Activated CD4-positive, CD25-positive, alpha-beta regulatory T cell treated with anti-CD3 and anti-CD28 coated beads, Interleukin-2, amount 50 U/mL, for 24 hours (primary cell): ENCODE results near the gene SLX1B.
"Not testable (repeated sequence)": the region's sequence is repeated elsewhere in the genome, so short reads cannot be mapped to it uniquely, and the experiment has no call there.

Experiments
- ATAC-seq, 2 donors: fragments of 150-1000 bp; cut with Tn5 transposase; one replicate each; pipeline ENCODE4 v1.10.0; 2021; ENCODE audit warnings: mild to moderate bottlenecking in 1 of 2, moderate library complexity in 1 of 2

The SLX1B gene

GRCh38 chr16:29454269-29454668, at the start of gene SLX1B, which contains the start of gene BOLA2:
Gene SLX1B, plus strand, starts transcription at chr16:29454533.
Gene BOLA2, minus strand, starts transcription at chr16:29454351. Its CDS starts 98 bp downstream, at chr16:29454253.
- ATAC-seq, result peak; percentile 87 to 90

GRCh38 chr16:29405249-29405648, 49.1 kb upstream of the SLX1B start:
- not testable (repeated sequence) for ATAC-seq

GRCh38 chr16:29423587-29423986, 30.7 kb upstream of the SLX1B start:
- ATAC-seq, result not testable (repeated sequence)

- ATAC-seq, result not testable (repeated sequence)
These were observed 28.9 kb upstream of the SLX1B start for GRCh38 chr16:29425390-29425789.

- peak; percentile 14 for ATAC-seq
These were observed 579 bp upstream of the SLX1B start for GRCh38 chr16:29453754-29454153.

GRCh38 chr16:29454828-29455227, 495 bp downstream of the SLX1B start:
- ATAC-seq, result peak; percentile 69 to 73

- ATAC-seq, result not testable (repeated sequence)
These were observed 3.3 kb downstream of the SLX1B start for GRCh38 chr16:29457660-29458059.

- not testable (repeated sequence) for ATAC-seq
These were observed 5.6 kb downstream of the SLX1B start, which contains the start of gene SULT1A4 for GRCh38 chr16:29459706-29460646. Gene SULT1A4, plus strand, starts transcription at chr16:29459913. Its CDS starts 1,473 bp downstream, at chr16:29461386.

- ATAC-seq, result not testable (repeated sequence)
These were observed 6.3 kb downstream of the SLX1B start for GRCh38 chr16:29460647-29461030.

- peak; percentile 66 to 68 for ATAC-seq
These were observed 11.9 kb downstream of the SLX1B start for GRCh38 chr16:29465985-29466824.

GRCh38 chr16:29466904-29467303, 12.6 kb downstream of the SLX1B start:
- ATAC-seq, result peak; percentile 54 to 62

GRCh38 chr16:29467654-29468366, 13.5 kb downstream of the SLX1B start:
- ATAC-seq, result not testable (repeated sequence)

- peak; percentile 32 to 34 for ATAC-seq
These were observed 15.3 kb downstream of the SLX1B start for GRCh38 chr16:29469660-29470059.

GRCh38 chr16:29472065-29472464, 17.7 kb downstream of the SLX1B start:
- ATAC-seq, result peak; percentile 19 to 25

- ATAC-seq, result not testable (repeated sequence)
These were observed 27.9 kb downstream of the SLX1B start for GRCh38 chr16:29482276-29482675.

- ATAC-seq, result not testable (repeated sequence)
These were observed 52.0 kb downstream of the SLX1B start, which contains the start of gene NPIPB12 for GRCh38 chr16:29506308-29506707. Gene NPIPB12, minus strand, starts transcription at chr16:29506408.
